Right forelimb (tissue), 1 donor: ENCODE results near the gene CFAP99.

Source experiments
- DNase-seq: peaks from one replicate; pipeline ENCODE4 v3.0.0-alpha.2; 2018

CFAP99 gene

DNA sequence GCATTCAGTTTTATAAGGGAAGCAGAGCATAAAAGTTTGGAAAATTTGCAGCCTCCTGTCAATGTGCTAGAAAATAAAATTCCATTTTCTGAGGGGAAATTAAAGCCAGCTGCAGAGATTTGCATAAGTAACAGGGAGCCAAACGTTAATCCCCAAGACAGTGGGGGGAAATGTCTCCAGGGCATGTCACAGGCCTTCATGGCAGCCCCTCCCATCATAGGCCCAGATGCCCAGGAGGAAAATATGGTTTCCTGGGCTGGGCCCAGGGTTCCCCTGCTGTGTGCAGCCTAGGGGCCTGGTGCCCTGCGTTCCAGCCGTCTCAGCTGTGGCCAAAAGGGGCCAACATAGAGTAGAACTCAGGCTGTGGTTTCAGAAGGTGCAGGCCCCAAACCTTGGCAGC is 59.5 kb downstream of the CFAP99 start:
- no peak for DNase-seq

DNA sequence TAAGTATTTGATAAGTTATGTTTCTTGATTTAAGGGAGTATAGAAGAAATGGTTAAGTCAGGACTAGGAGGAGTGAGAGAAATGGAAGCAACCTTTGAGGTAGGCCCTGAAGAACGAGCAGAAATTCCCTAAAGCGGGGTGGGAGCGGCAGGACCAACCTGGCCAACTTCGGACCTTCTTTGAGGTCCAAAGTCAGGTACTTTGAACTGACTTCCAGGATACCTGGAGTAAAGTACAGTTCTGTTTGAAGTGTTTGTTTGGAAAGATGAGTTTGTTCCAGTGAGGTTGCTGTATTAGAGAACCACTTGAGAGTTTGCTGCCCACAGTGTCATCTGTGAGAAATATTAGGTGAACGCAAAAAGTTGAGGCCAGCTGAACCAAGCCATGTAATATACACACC is 61.9 kb downstream of the CFAP99 start:
- no peak for DNase-seq

DNA sequence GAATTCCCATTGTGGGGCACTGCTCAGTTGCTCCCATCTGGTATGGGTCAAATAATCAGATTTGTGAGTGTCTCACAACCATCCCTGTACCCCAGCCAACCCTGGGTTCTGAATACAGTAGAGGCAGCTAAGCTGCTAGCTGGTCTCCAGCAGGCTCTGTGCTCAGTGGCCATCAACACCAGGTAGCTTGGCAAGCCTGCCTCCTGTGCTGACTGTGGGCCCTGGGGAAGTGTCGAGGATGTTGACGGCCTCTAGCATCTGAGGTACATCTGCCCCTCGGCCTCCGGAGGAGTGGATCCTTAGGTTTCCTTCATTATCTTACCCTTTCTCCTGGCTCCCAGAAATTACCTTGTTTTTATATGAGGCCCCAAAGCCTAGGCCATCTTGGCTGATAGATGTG is 63.4 kb downstream of the CFAP99 start:
- no peak for DNase-seq

DNA sequence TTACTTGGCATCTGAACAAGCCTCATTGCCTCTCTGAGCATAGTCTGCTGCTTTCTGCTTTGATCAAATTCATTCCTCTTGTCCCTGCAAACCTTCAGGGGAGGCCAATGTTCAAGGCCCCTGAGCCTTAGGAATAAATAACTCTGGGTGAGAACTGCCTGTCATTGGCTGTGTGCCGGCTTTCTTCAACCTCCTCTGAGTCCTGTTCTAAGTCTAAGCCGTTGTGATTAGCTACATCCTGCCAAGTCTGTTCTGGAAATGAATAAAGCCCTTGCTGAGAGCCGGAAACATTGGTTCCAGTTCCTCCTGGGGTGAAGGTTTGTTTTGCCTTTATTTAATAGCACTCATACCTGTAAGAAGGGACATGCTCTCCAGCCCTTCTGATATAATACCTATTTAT is 63.9 kb downstream of the CFAP99 start:
- no peak for DNase-seq

DNA sequence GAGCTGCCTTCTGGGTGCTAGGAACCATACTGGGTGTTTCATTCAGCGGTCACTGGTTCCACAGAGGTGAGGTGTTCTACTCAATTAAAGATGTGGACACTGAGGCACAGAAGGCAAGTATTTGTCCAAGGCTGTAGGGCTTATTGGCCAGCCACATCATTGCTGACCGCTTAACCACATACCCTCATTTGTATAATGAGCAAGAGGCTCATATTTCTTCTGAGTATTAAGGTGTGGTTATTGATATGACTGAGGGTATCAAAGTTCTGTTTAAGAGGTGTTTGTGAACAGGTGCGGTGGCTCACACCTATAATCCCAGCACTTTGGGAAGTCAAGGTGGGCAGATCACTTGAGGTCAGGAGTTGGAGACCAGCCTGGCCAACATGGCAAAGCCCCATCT is 64.5 kb downstream of the CFAP99 start:
- DNase-seq: no peak

DNA sequence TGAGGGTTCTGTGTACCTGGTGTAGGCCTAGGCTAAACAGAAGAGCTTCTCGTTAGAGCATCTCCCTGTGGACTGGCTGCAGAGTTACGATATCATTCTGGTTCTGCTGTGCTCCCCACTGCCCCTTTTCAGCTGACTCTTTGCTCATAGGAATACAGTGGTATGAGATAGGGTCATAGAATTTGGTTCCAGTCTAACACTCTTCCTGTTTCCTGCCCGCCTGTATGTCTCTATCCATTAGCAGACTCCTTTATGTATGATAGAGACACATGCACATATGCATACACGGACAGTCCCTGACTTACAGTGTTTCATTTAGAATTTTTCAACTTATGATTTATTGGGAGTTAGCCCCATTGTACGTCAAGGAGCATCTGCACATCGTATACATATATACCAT is 65.4 kb downstream of the CFAP99 start:
- no peak for DNase-seq

DNA sequence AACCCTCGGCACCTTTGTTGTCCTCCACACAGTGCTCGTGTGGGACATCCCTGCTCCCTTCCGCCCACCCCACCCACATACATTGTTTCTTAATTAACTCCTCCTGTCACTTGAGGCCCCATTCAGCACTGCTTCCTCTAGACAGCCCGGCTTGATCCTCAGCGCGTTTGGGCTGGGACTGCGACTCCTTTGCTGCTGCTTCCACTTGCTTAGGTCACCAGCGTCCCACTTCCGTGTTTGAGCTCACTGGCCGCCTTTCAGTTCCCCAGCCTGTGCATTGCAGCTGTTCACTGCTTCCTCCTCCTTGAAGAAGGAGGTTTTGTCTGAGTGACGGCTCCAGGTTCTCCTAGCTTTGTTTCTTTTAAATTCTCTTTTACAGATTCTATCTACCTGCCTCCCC is 66.2 kb downstream of the CFAP99 start:
- peak; percentile 56 for DNase-seq

DNA sequence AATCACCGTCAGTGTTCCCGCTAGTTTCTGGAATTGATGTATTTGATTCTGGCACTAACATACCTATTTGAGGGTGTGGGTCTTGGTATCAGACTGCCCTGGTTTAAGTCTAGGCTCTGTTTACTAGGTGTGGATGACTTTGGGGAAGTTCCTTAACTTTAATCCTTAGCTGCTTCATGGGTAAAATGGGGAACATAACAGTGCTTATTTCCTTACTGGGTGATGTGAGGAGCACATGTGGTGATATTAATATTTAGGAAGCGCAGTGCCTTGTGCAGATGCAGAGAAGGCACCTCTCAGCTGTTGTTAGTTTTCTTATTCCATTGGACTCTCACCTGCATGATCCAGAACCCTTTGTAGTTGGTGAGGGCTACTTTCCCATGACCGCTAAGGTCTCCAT is 67.2 kb downstream of the CFAP99 start:
- no peak for DNase-seq

DNA sequence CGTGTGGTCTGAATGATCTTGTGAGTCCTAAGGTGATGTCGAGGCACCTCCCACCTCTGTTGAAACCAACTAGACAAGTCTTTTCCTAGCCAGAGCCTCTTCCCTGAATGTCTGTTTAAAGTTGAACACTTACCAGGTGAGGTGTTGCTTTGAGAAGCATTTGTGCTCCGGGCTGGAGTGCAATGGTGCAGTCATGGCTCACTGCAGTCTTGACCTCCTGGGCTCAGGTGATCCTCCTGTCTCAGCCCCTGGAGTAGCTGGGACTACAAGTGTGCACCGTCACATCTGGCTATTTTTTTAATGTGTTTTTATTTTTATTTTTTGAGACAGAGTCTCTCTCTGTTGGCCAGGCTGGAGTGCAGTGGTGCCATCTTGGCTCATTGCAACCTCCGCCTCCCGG is 68.2 kb downstream of the CFAP99 start:
- no peak for DNase-seq

DNA sequence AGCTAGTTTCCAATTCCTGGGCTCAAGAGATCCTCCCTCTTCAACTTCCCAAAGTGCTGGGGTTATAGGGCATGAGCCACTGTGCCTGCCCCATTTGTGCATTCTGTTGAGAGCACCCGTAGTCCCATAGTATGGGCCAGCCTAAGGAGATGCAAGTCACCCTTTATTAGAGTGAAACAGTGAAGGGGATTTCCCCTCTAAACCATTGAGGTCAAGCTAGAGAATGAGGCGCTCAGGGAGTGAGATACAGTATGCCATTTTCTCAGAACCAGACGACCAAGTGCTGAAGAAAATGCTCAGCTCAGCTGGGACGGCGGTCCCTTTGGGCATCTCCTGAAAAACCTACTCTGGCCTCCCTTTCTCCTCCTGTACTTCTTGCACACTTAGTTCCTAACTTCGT is 68.9 kb downstream of the CFAP99 start:
- no peak for DNase-seq

DNA sequence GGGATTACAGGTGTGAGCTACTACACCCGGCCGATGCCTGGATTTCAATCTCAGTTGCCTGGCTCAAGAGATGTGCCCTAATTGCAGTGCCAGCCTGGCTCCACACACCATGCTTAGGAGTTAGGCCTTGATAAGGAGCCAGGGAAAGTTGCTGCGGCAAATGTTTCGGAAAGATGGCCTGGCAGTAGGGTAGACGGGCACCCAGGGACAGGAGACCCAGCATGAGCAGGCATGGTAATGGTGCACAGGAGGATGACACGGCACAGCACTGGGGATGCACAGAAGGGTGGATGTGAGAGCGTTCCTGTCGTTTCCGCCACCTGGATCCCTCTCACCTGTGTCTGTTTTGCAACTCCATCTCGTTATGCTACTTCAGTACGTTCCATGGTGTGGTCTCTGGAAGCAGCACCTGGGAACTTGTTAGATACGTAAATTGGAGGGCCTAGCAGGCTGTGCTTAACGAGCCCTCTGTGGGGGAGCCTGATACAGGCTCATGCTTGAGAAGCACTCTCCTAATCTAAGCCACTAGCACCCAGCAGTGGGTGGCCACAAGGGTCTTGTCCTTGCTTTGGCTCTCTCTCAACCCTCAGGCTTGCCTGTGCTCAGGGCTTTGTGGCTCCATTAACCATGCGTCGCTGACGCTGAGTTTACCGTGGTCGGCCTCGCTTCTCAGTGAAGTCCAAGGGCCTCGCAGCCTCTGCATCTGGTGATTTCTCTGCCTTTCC is 70.5 kb downstream of the CFAP99 start:
- no peak for DNase-seq

DNA sequence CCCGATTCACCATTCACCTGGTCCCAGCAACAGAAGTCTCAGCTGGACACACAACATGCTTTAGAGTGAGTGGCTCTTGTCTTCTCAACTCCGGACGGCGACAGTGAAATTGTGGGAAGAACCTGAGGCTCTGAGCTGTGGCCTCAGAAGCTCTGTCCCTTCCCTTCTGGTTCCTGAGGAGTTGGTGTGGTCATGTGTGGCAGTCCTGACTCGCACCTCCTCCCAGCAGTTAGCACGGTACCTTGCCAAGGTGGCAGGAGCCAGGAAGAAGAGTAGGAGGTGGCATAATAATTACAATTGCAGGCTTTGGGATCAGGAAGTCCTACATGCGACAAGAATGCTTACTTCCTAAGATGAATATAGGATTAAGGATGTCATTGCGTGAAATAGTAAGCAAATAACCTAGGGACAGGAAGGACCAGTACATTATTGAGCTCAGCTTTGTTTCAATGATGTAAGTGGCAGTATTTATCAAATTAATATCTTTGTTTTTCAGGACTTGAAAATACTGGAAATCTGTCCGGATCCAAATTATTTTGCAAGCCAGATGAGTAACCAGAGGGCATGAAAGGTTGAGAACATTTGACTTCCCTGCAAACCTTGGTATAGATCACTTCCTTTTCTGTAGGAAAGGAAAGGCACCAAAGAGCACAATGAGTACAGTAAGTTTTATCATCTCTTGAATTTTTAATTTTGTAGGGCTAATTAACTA is 71.2 kb downstream of the CFAP99 start:
- DNase-seq: no peak

DNA sequence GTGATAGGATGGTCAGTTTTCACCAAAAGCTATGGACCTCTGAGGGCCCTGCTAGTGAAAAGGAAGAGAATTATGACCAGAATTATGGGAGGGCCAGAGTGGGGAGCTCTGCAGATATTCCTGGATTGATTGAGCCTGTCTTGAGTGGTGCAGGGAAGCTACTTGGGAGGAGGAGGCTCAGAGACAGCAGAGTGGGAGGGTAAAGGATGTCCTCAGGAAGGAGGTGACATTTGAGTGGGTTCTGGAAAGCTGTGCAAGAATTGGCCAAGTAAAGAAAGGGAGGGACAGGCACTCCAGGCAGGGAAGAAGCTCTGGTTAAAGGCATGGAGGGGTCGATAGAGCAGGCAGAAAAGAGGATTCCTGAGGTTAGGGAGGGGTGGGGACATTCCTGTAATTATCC is 74.2 kb downstream of the CFAP99 start:
- no peak for DNase-seq

DNA sequence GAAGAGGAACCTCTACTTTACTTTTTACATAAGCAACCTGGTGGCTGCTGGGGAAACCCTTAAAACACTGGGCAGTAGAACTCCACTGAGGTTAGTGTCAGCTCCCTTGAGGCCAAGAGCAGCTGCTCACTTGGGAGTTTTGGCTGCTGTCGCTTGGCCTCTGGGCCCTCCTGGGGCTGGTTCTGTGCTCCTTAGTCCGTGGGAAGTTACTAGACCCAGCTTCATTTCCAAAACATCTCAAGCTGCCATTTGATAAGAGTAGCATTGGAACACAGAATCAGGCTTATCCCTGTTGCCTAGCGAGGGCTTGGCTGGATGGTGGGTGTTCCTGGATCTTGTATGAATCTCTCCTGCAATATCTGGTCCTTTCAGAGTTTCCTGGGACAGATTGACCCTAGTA is 76.2 kb downstream of the CFAP99 start:
- DNase-seq: no peak

DNA sequence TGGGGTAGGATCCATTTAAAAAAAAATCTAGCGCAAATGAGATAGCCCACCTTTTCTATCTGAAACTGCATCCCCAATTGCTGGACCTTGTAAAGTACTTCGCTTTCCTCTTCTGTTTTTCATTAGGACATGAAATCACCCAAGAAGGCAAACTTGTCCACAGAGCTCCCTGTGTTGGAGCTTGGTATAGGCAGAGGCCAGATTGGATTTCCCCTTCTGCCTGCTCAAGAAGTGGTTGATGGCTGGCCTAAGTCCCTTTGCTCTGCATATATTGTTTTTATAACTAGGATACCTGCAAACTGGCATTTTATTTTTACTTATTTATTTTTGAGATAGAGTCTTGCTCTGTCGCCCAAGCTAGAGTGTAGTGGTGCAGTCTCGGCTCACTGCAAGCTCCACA is 78.6 kb downstream of the CFAP99 start:
- DNase-seq: no peak

DNA sequence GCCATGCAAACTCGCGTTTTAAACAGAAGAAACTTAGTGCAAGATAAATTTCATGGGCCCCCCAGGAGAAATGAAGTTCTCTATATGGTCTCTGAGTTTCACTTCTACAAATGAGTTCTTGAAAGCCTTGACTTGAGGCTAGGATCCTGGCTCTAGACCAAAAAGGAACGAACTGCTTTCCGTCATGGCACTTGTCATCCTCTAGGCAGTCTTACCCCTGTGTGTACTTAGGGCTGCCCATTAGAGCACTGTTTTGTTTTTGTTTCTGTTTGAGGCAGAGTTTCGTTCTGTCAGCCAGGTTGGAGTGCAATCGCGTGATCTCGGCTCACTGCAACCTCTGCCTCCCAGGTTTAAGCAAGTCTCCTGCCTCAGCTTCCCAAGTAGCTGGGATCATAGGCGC is 79.2 kb downstream of the CFAP99 start:
- no peak for DNase-seq

DNA sequence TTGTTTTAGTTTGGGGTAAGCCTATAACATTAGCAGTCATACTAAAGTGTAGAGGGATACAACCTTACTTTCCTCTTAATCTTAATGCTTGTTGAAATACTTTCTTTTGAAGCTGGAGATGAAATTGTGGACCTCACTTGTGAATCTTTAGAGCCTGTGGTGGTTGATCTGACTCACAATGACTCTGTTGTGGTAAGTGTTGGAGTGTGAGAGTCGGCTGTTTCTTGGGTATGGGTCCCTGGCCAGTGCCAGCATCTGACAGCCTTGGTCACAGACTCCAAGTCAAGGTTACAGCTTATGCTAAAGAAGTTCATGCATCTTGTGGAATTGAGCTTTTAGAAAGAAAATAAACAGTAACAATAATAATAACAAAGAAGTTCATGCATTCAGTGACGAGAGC is 81.8 kb downstream of the CFAP99 start:
- DNase-seq: no peak

DNA sequence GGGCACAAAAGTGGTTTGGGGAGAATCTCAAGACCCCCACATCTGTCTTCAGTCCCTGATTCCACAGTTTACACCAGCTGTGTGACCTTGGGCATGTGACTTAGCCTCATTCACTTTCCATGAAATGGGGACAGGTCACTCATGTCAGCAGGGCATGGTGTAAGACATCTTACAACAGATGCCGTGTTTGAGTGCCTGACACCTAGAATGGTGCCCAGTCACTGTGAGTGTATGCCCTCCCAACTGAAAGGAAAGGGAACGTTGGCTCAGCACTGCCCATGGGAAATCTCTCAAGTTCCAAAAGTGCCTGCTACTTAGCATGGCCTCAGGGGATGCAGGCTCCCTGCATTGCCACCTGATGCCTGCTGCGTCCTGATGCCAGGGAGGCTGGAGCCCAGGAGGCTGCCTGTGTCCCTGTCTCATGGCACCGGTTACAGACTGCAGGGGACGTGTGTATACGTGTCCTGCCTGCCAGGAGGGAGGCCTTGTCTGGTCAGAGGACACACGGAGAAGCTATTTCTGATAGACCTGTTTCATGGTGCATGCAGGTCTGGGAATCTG is 82.4 kb downstream of the CFAP99 start:
- DNase-seq: no peak

DNA sequence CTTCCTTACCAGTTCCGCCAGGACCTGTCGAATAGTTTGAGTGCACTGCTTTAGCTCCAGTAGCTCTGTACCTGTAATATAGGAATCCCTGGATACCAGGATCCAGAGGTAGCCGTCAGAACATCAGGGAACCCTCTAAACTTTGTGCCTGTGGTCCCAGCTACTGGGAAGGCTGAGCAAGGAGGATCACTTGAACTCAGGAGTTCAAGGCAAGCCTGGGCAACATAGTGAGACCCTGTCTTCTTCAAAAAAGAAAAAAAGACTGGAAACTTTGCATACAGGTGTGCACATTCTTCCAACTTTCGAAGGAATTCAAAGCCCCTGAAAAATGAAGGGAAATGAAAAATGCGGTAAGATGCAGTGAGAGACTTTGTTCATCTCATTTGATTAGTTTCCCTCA is 85.1 kb downstream of the CFAP99 start:
- DNase-seq: no peak

DNA sequence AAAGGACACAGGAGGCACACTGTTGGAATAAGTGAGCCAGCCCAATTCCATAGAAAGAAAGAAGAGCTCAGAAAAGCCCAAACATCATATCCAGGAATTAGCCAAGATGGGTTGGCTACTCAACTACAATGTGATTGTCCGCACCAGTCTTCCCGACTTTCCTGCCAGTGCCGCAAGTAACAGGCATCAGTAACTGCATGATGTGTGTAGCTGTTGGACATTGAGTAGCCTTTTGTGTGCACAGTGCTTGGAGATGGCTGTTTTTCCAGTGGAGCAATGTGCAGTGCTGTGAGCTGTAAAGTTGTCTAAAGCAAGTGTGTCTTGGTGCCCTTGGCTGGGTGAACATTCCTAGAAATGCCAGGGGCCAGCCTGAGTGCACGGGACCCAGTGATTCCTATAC is 88.5 kb downstream of the CFAP99 start:
- no peak for DNase-seq

DNA sequence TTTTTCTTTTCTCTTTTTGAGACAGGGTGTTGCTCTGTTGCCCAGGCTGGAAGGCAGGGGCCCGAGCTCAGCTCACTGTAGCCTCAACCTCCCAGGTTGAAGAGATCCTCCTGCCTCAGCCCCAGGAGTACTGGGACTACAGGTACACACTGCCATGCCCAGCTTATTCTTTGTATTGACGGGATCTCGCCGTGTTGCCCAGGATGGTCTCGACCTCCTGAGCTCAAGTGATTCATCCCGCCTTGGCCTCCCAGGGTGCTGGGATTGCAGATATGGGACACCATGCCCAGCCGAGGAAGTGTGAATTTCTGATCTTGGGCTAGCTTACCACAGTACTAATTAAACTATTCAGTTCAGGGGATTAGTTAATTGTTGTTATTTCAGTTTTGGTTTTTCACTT is 89.1 kb downstream of the CFAP99 start:
- no peak for DNase-seq

DNA sequence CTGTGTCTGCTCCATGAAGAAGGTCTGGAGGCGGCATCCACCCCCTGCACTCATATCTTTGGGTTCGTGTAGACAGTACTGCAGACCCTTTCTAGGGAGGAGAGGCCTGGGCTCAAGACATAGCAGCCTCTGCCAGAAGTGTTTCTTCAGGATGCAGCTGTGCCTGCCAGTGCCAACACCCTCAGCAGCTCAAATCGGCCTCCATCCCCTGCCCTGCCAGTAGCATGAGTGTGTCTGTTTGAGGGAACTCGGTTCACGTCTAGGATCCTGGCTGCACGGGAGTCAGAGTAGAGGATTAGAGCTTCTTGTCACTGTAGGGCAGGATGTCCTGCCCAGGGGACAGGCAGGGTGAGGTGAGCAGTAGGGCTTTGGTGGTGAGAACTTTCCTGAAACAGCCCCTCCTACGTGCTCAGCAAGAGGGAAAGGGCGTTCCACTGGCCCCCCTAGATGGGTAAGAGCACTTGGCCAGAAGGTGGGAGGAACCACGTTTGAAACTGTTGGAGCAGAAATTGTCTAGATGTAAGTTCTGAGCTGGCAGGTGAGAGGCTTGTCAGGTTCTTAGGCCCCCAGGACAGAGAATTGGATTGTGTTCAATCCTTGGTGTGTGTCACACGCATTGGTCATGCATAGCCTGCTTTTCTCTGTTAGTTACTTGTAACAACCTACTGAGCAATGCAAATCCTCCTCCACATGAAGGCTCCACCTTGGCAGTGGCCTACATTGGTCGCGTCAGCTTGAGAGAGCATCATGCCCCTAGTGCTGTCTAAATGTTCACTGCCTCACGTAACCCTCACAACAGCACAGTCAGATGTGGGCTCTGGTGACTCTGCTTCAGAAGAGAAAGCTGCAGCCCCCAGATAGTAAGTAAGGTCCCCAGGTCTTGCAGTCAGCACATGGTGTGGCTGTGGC is 91.8 kb downstream of the CFAP99 start:
- no peak for DNase-seq

DNA sequence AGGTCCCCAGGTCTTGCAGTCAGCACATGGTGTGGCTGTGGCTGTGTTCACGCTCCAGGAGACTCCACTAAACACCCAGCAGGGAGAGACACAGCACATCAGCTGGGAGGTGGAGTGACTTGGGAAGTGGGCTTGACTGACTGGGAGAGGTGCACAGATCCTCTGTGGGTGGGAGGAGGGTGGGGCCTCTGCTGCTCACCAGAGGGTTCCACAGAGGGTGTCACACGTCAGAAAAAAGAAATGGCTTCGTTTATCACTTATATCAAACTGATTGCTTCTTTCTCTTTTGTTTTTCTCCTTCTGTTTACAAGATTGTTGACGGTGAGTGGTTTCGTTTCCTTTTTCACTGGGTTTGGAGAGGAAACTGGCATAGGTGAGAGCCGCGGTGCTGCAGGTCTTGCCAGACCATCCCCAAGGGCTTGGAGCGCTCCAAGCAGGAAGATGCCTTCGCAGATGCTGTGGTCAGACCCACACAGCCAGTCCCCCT is 92.9 kb downstream of the CFAP99 start:
- DNase-seq: no peak
